H9 (cell line): ENCODE results near the gene MEIS3. TPM values are rescaled to one million over a fixed set of nuclear protein-coding genes. Genes with fewer than 3 reads are reported as not detected.

ENCODE experiments used
- DNase-seq: peaks from one replicate; pipeline ENCODE4 v3.0.0-alpha.2; 2017
- H2AFZ ChIP-seq: one replicate; pipeline ENCODE4 v1.6.1; 2013; ENCODE audit warnings: mild to moderate bottlenecking, low read length, control low read depth, moderate library complexity
- H2AK5ac ChIP-seq: 2 replicates; pipeline ENCODE4 v1.6.1; 2013; ENCODE audit warnings: low read length, control low read depth, mixed read lengths; ENCODE audit not compliant: insufficient read length
- H2BK120ac ChIP-seq: one replicate; pipeline ENCODE4 v1.6.1; 2013; ENCODE audit warnings: low read depth, mild to moderate bottlenecking, low read length, control low read depth, inconsistent platforms; ENCODE audit not compliant: poor library complexity, severe bottlenecking
- H2BK12ac ChIP-seq: 2 replicates; pipeline ENCODE4 v1.6.1; 2013; ENCODE audit warnings: low read length, control low read depth, mixed read lengths, low read depth; ENCODE audit not compliant: insufficient read length
- H2BK15ac ChIP-seq: 2 replicates; pipeline ENCODE4 v1.6.1; 2013; ENCODE audit warnings: low read depth, low read length, control low read depth
- H2BK20ac ChIP-seq: one replicate; pipeline ENCODE4 v1.6.1; 2013; ENCODE audit warnings: low read depth, mild to moderate bottlenecking, low read length, control low read depth, inconsistent platforms; ENCODE audit not compliant: poor library complexity, severe bottlenecking
- H2BK5ac ChIP-seq: 2 replicates; pipeline ENCODE4 v1.6.1; 2013; ENCODE audit warnings: low read length, control low read depth, mixed read lengths; ENCODE audit not compliant: insufficient read length
- H3K14ac ChIP-seq: 2 replicates; pipeline ENCODE4 v1.6.1; 2013; ENCODE audit warnings: low read length, control low read depth; ENCODE audit not compliant: insufficient read depth
- H3K18ac ChIP-seq: 2 replicates; pipeline ENCODE4 v1.6.1; 2013; ENCODE audit warnings: low read depth, mild to moderate bottlenecking, mixed read lengths, low read length, control low read depth; ENCODE audit not compliant: insufficient read length
- H3K23ac ChIP-seq: 2 replicates; pipeline ENCODE4 v1.6.1; 2013; ENCODE audit warnings: low read length, control low read depth, mixed read lengths, low read depth; ENCODE audit not compliant: insufficient read length
- H3K23me2 ChIP-seq: 2 replicates; pipeline ENCODE4 v1.6.1; 2013; ENCODE audit warnings: low read depth, mild to moderate bottlenecking, mixed read lengths, low read length, control low read depth; ENCODE audit not compliant: insufficient read length, poor library complexity, severe bottlenecking
- H3K27ac ChIP-seq: 2 replicates; pipeline ENCODE4 v1.5.1; 2013; ENCODE audit warnings: low read length, control low read depth, mixed read lengths, low read depth; ENCODE audit not compliant: insufficient read length
- H3K27me3 ChIP-seq: 2 replicates; pipeline ENCODE4 v1.6.1; 2013; ENCODE audit warnings: low read length, control low read depth, inconsistent platforms; ENCODE audit not compliant: insufficient read depth
- H3K4ac ChIP-seq: 2 replicates; pipeline ENCODE4 v1.6.1; 2013; ENCODE audit warnings: low read depth, mild to moderate bottlenecking, control low read depth, inconsistent platforms, low read length, moderate library complexity
- H3K4me1 ChIP-seq: 2 replicates; pipeline ENCODE4 v1.6.1; 2013; ENCODE audit warnings: low read length, control low read depth, inconsistent platforms; ENCODE audit not compliant: insufficient read depth
- H3K4me2 ChIP-seq: 2 replicates; pipeline ENCODE4 v1.6.1; 2013; ENCODE audit warnings: low read length, control low read depth, mixed read lengths; ENCODE audit not compliant: insufficient read length, insufficient read depth
- H3K56ac ChIP-seq: 2 replicates; pipeline ENCODE4 v1.6.1; 2013; ENCODE audit warnings: low read depth, mild to moderate bottlenecking, mixed read lengths, low read length, control low read depth; ENCODE audit not compliant: insufficient read length
- H3K79me1 ChIP-seq: 2 replicates; pipeline ENCODE4 v1.6.1; 2013; ENCODE audit warnings: low read depth, mild to moderate bottlenecking, moderate library complexity, low read length, control low read depth, inconsistent platforms; ENCODE audit not compliant: insufficient read depth, poor library complexity, severe bottlenecking
- H3K79me2 ChIP-seq: 2 replicates; pipeline ENCODE4 v1.6.1; 2013; ENCODE audit warnings: low read length, control low read depth, inconsistent platforms; ENCODE audit not compliant: insufficient read depth
- H3K9ac ChIP-seq: 2 replicates; pipeline ENCODE4 v1.6.1; 2013; ENCODE audit warnings: low read length, control low read depth, mixed read lengths; ENCODE audit not compliant: insufficient read length; ENCODE audit errors: extremely low read depth
- H3K9me3 ChIP-seq: one replicate; pipeline ENCODE4 v1.6.1; 2013; ENCODE audit warnings: low read depth, low read length, inconsistent platforms; ENCODE audit not compliant: control insufficient read depth
- H3T11ph ChIP-seq: one replicate; pipeline ENCODE4 v1.6.1; 2013; ENCODE audit warnings: mild to moderate bottlenecking, low read length, control low read depth, inconsistent platforms
- H4K20me1 ChIP-seq: one replicate; pipeline ENCODE4 v1.6.1; 2013; ENCODE audit not compliant: control insufficient read depth, insufficient read length, insufficient read depth
- H4K5ac ChIP-seq: 2 replicates; pipeline ENCODE4 v1.6.1; 2013; ENCODE audit warnings: low read depth, mild to moderate bottlenecking, mixed read lengths, low read length, control low read depth; ENCODE audit not compliant: insufficient read length
- H4K8ac ChIP-seq: replicated peaks from 2 replicates; pipeline ENCODE4 v1.6.1; 2013; ENCODE audit warnings: low read length, control low read depth, mixed read lengths, low read depth; ENCODE audit not compliant: insufficient read length
- H4K91ac ChIP-seq: 2 replicates; pipeline ENCODE4 v1.6.1; 2013; ENCODE audit warnings: low read depth, mild to moderate bottlenecking, moderate library complexity, mixed read lengths, low read length, control low read depth; ENCODE audit not compliant: insufficient read length
- H3K27ac Mint-ChIP-seq, 3 experiments: 2 replicates in 2 of 3; 3 replicates in 1 of 3; pipeline ENCODE4 v1.8.0; 2020 to 2021; ENCODE audit warnings: mixed read lengths in 3 of 3, mild to moderate bottlenecking in 1 of 3, moderate library complexity in 1 of 3
- H3K27me3 Mint-ChIP-seq: 2 replicates; pipeline ENCODE4 v1.8.0; 2021; ENCODE audit warnings: low read depth, mild to moderate bottlenecking, moderate library complexity, mixed read lengths
- H3K36me3 Mint-ChIP-seq, 3 experiments: 2 replicates in 2 of 3; 3 replicates in 1 of 3; pipeline ENCODE4 v1.8.0; 2020 to 2021; ENCODE audit warnings: low read depth in 3 of 3, mixed read lengths in 3 of 3; ENCODE audit not compliant: insufficient read depth in 1 of 3
- H3K4me1 Mint-ChIP-seq, 2 experiments: 2 replicates each; pipeline ENCODE4 v1.8.0; 2020; ENCODE audit warnings: mixed read lengths in 2 of 2
- H3K4me3 Mint-ChIP-seq, 2 experiments: 2 replicates in 1 of 2; 3 replicates in 1 of 2; pipeline ENCODE4 v1.8.0; 2020 to 2021; ENCODE audit warnings: mild to moderate bottlenecking in 2 of 2, mixed read lengths in 2 of 2, moderate library complexity in 1 of 2
- H3K9me3 Mint-ChIP-seq, 2 experiments: 2 replicates in 1 of 2; 3 replicates in 1 of 2; pipeline ENCODE4 v1.8.0; 2020; ENCODE audit warnings: mild to moderate bottlenecking in 2 of 2, mixed read lengths in 2 of 2, moderate library complexity in 1 of 2
- CTCF ChIP-seq: fragments of 200-600 bp; sonication (generic); conservative IDR thresholded peaks from 3 replicates; pipeline ENCODE4 v1.8.0; 2021; ENCODE audit warnings: antibody characterized with exemption, mild to moderate bottlenecking
- WGBS: extraction: QIAGEN DNeasy Blood & Tissue Kit; methylation state at CpG from one replicate; pipeline ENCODE4 v1.1.7; 2013; ENCODE audit warnings: missing lambda C conversion rate, low lambda C conversion rate, mixed read lengths; ENCODE audit not compliant: insufficient read length; ENCODE audit errors: extremely low coverage; 5-methylcytosine and 5-hydroxymethylcytosine counted together
- total RNA-seq: library from RNA; stranded (reverse); gene quantifications from 2 replicates; pipeline ENCODE4 v1.2.1, GENCODE V29; 2021

Gene MEIS3
- total RNA-seq, 1 experiment from 2014 or later: 44.0 TPM

- no peak overlapping the region for H2AFZ ChIP-seq
- no peak overlapping the region for H3K56ac ChIP-seq
- no peaks in the 10 kb centered on the region; the same call in 1 of the 2 replicates for H3K27me3 ChIP-seq
- no peak overlapping the region for H3T11ph ChIP-seq
- H3K23me2 ChIP-seq: peaks cover 13% of the 10 kb centered on the region
- no peak overlapping the region for H3K4ac ChIP-seq
- no peaks in the 10 kb centered on the region for H3K79me1 ChIP-seq
- H3K14ac ChIP-seq: no peak overlapping the region
- H2BK20ac ChIP-seq: no peak overlapping the region
- H4K5ac ChIP-seq: no peak overlapping the region
- H3K9ac ChIP-seq: no peak overlapping the region
- H4K8ac ChIP-seq: no peak overlapping the region
- peaks cover 50% of the 10 kb centered on the region for H3K27me3 Mint-ChIP-seq
- no peak for DNase-seq
- no peak overlapping the region for H3K27ac ChIP-seq
- H2BK12ac ChIP-seq: no peak overlapping the region
- no peak overlapping the region for H3K4me2 ChIP-seq
- TF ChIP-seq CTCF: no peak
- no peaks in the 10 kb centered on the region for H4K20me1 ChIP-seq
- peaks cover 4% of the 10 kb centered on the region; the same call in 1 of the 2 replicates for H3K4me1 ChIP-seq
- no peak overlapping the region for H2BK15ac ChIP-seq
- no peak overlapping the region for H3K18ac ChIP-seq
- no CpG with 5 or more reads among the region's 12 CpGs for WGBS
- H2BK5ac ChIP-seq: no peak overlapping the region
- no peak overlapping the region for H3K23ac ChIP-seq
- H3K4me1 Mint-ChIP-seq: peaks cover 26 to 34% of the 10 kb centered on the region in 2 experiments
- H2AK5ac ChIP-seq: no peak overlapping the region
- no peaks in the 10 kb centered on the region for H3K9me3 ChIP-seq
- no peaks in the 10 kb centered on the region for H3K36me3 Mint-ChIP-seq
- no peaks in the 10 kb centered on the region; a peak in 3 of 5 replicates for H3K9me3 Mint-ChIP-seq
- no peak overlapping the region for H4K91ac ChIP-seq
- peak overlapping the region in 1 of 2 experiments; percentile 5; a peak in 1 of 5 replicates for H3K4me3 Mint-ChIP-seq
- peak overlapping the region in 1 of 3 experiments; percentile 31; a peak in 2 of 7 replicates for H3K27ac Mint-ChIP-seq
- no peak overlapping the region for H2BK120ac ChIP-seq
- H3K79me2 ChIP-seq: no peaks in the 10 kb centered on the region
These were observed 24.0 kb upstream of the MEIS3 start for GRCh38 chr19:47443331-47443730.
